Activated CD4-positive, alpha-beta T cell treated with anti-CD3 and anti-CD28 coated beads, Interleukin-2, amount 50 U/mL, for 4 hours (primary cell): ENCODE data around the gene PSMB7.

ENCODE experiments used
- DNase-seq, 2 experiments: peaks; one replicate each; pipeline ENCODE4 v3.0.0-alpha.2; 2020

PSMB7 gene

GRCh38 chr9:124377551-124378406, 37.5 kb downstream of the PSMB7 start:
- DNase-seq = no peak

GRCh38 chr9:124376329-124376728, 38.9 kb downstream of the PSMB7 start:
- no peak for DNase-seq

GRCh38 chr9:124375726-124376125, 39.5 kb downstream of the PSMB7 start:
- no peak for DNase-seq

- DNase-seq = no peak
Observed at GRCh38 chr9:124373851-124374250, 41.4 kb downstream of the PSMB7 start.

GRCh38 chr9:124373386-124373785, 41.9 kb downstream of the PSMB7 start:
- DNase-seq = no peak

- no peak for DNase-seq
Observed at GRCh38 chr9:124372038-124372437, 43.2 kb downstream of the PSMB7 start.

- no peak for DNase-seq
Observed at GRCh38 chr9:124370896-124371582, 44.2 kb downstream of the PSMB7 start.

GRCh38 chr9:124369231-124369797, 45.9 kb downstream of the PSMB7 start:
- DNase-seq = no peak

GRCh38 chr9:124368692-124369091, 46.5 kb downstream of the PSMB7 start:
- no peak for DNase-seq

- DNase-seq = no peak
Observed at GRCh38 chr9:124366476-124367220, 48.6 kb downstream of the PSMB7 start.

GRCh38 chr9:124365036-124365435, 50.2 kb downstream of the PSMB7 start:
- DNase-seq = no peak

- DNase-seq = no peak
Observed at GRCh38 chr9:124364141-124364540, 51.1 kb downstream of the PSMB7 start.

- DNase-seq = no peak
Observed at GRCh38 chr9:124363326-124364096, 51.7 kb downstream of the PSMB7 start.

- no peak for DNase-seq
Observed at GRCh38 chr9:124361128-124361527, 54.1 kb downstream of the PSMB7 start.

GRCh38 chr9:124359855-124360678, 55.2 kb downstream of the PSMB7 start:
- no peak for DNase-seq

GRCh38 chr9:124359426-124359825, 55.8 kb downstream of the PSMB7 start:
- DNase-seq = no peak

GRCh38 chr9:124358631-124359030, 56.6 kb downstream of the PSMB7 start:
- DNase-seq = no peak

GRCh38 chr9:124357721-124358361, 57.4 kb downstream of the PSMB7 start:
- DNase-seq = no peak

GRCh38 chr9:124356745-124357390, 58.4 kb downstream of the PSMB7 start:
- DNase-seq = no peak
